Fibroblast of skin of back (primary cell): Measurements from ENCODE around the gene SYNGR3.
A peak's percentile ranks its signal among the peaks of the same experiment; 100 is the strongest.

Experiments used
- DNase-seq: peaks from one replicate; pipeline ENCODE4 v3.0.0-alpha.2; 2013

The SYNGR3 gene

DNA sequence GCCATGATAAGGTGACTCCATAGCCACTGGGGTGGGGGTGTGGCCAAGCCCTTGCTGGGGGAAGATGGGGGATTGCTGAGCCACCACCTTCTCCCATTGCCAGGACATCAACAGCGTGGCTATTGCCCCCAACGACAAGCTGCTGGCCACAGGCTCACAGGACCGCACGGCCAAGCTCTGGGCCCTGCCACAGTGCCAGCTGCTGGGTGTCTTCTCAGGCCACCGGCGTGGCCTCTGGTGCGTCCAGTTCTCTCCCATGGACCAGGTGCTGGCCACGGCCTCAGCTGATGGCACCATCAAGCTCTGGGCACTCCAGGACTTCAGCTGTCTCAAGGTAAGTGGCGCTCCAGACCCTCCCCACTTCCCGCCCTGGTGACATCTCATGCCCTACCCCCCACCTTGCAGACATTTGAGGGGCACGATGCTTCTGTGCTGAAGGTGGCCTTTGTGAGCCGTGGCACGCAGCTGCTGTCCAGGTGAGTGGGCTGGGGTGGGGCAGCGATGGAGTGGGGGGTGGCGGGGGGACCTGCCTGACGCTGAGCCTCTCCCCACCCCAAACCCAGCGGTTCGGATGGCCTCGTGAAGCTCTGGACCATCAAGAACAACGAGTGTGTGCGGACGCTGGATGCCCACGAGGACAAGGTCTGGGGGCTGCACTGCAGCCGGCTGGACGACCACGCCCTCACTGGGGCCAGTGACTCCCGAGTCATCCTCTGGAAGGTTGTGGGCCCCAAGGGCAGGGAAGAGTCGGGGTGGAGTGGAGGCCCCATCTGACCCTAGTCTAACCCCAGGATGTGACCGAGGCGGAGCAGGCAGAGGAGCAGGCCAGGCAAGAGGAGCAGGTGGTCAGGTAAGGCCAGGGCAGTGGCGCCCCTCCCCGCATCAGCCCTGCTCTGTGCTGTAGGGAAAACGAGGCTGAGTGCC, 12.6 kb upstream of the SYNGR3 start:
- DNase-seq = no peak

DNA sequence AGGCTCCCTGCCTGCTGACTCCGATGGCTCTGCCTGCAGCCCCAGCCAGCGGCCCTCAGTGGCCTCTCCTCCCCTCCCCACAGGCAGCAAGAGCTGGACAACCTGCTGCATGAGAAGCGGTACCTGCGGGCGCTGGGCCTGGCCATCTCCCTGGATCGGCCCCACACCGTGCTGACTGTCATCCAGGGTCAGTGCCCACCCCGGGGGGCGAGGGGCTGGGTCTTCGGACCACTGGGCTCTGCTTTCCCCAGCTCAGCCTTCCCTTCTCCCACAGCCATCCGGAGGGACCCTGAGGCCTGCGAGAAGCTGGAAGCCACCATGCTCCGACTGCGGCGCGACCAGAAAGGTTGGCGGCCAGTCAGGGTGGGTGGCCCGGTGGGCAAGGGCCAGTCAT, 11.9 kb upstream of the SYNGR3 start:
- DNase-seq = no peak

DNA sequence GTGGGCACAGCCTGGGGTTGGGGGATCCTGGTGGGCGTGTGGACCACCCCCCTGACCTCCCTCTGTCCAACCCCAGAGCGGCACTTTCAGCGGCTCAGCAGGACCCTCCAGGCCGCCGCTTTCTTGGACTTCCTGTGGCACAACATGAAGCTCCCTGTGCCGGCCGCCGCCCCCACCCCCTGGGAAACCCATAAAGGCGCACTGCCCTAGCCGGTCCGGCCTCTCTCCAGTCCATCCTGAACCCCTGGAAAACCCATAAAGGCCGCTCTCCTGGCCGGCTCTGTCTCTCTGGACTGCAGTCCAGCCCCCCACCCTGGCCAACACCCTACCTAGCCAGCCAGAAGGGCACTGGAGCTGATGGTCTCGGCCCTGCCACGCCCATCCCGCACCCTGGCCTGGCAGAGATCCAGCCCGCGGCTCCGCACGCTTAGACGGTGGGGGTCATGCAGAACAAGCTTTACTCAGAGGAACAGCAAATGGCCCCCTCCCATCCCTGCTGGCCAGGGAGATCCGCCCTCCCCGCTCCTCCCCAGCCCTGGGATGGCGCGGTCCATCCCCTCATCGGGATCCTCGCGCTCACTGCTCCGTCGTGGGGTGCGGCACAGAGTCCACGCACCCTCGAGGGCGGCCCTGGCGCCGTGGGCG, 11.2 kb upstream of the SYNGR3 start:
- no peak for DNase-seq

DNA sequence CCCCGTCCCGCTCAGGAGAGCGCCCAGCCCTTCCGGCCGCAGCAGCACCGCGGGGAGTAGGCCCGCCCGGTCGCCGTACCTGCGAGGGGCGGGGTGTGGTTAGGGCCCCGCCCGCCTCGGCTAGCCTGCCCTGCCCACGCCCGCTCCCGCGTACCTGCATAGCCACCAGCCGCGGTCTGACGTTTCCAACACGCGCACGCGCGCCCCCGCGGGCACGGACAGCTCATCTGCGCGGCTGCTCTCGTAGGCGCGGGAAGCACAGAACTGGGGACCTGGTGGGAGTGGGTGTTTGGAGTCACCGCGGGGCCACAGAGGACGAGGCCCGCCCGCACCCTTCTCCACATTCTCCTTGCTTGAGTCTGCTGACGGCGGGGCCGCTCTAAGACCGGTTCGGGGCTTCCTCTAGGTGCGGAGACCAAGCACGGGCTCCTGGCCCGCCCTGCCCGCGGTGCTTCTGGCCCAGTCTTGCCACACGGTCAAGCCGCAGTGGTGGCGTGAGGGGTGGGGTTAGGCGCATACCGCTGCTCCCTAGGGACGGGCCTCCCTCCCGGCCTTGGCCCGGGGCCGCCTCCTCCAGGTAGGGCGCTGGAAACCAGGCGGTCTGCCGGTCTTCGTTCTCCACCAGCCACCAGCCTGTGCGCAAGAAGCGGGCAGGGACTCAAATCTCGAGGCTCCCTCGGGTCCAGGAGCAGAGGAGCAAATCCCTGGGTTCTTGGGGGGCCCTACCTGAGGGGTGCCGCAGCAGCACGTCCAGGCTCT, 10.3 kb upstream of the SYNGR3 start:
- no peak for DNase-seq

DNA sequence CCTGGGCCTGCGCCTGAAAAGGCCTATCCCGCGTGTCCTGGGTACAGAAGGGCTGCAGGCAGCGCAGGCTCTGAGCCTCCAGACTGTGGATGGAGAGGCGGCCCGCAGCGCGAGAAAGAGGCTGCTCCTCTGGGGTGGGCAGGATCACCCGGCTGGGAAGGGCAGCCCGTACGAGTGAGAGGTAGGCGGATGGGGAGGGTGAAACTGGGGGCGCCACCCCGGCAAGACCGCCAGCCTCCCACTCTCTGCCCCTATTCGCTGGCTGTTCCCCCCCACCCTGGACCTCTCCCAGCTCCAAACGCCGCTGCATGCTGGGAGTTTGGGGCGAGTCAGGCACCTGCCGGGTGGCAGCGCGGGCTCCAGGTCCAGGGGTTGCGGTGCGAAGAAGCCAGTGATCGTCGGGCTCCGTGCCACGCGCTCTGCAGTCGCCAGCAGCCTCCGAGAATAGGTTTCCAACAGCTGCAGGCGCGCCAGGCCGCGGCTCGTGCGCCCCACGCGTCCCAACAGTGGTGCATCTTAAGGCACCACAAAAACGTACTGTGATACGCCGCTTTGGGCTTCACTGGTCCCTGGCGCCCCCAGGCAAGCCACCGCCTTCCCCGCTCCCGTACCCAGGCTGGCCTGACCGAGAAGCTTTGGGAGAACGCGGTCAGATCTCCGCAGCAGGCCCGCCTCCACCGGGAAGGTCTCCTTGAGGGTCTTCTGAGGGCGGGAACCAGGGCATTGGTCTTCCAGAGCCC, 9.6 kb upstream of the SYNGR3 start:
- no peak for DNase-seq

DNA sequence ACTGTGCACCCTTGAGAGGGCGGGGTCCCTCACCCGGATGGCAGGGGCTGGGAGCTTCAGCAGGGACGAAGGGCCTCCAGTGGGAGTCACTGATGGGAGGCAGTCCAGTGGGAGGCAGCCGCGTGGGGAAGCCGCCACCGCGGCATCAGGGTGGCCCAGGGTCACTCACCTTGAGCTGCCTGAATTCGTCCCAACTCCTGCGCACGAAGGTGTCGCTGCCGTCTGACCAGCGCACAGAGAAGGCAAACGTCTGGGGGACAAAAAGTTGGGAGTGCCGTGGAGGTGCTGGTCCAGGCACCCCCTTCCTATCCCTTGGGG, 9.0 kb upstream of the SYNGR3 start:
- no peak for DNase-seq

DNA sequence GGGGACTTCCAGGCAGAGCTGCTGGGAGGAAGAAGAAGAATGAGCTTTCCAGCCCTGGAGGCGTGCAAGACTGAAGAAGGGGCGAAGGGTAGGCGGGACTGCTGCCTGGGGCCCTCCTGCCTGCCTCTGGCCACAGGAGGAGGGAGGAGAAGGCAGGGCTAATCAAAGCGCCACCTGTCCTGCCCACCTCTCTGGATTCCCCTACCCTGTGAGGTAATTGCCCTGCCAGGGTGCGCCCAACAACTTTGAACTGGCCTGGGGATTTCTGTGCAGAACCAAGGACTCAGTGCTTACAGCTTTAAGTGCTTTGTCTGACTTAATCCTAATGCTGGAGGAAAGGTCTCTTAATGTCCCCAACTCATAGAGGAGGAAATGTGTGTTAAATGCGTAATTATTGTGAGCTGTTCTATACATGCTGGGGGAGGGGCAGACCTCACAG, 8.4 kb upstream of the SYNGR3 start, which contains the start of gene NOXO1:
Gene NOXO1, minus strand, starts transcription at position 72 of the 439 bp plus-strand sequence. CDS start 290 bp downstream, outside the sequence.
- DNase-seq = no peak

DNA sequence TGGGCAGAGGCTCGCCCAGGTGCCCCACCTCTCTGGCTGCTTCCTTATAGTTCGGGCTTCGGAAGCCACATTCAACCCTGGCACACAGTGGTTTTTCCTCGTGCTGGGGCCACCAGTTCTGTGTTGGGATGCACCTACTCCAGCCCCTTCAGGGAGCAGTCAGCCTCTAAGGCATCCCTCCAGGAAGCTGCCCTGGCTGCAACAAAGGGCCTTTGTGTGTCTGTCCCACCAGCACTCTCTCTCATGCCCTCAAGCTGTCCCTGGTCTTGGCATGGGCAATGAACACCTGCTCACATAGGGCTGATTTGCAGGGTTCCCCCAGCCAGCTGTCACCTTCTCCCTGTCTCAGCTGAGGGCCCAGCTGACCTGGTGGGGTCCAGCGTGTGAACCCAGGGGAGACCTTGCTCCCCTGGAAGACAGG, 7.7 kb upstream of the SYNGR3 start:
- DNase-seq = no peak

DNA sequence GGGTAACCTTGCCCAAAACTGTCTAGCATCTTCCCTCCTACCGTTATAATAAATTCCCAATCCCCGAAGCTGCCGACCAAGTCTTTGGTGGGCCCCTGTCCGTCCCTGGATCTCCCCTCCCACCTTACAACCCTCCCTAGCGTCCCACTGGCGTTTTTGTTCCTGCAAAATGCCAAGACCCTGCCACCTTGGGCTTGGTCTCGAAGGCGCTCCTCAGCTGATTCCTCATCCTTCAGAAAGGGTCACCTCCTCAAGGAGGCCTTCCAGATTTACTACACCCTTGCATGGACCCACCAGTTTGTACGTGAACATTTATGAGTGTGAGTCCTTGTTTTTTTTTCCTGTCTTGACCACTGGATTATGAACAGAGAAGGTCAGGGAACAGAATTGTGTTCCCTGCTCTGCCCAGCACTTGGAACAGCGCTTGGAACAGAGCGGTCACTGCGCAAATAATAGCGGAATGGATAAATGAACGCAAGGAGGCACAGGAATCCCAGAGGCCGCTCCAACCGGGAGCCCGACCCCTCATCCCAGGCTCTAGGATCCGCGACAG, 6.7 kb upstream of the SYNGR3 start:
- DNase-seq = no peak

DNA sequence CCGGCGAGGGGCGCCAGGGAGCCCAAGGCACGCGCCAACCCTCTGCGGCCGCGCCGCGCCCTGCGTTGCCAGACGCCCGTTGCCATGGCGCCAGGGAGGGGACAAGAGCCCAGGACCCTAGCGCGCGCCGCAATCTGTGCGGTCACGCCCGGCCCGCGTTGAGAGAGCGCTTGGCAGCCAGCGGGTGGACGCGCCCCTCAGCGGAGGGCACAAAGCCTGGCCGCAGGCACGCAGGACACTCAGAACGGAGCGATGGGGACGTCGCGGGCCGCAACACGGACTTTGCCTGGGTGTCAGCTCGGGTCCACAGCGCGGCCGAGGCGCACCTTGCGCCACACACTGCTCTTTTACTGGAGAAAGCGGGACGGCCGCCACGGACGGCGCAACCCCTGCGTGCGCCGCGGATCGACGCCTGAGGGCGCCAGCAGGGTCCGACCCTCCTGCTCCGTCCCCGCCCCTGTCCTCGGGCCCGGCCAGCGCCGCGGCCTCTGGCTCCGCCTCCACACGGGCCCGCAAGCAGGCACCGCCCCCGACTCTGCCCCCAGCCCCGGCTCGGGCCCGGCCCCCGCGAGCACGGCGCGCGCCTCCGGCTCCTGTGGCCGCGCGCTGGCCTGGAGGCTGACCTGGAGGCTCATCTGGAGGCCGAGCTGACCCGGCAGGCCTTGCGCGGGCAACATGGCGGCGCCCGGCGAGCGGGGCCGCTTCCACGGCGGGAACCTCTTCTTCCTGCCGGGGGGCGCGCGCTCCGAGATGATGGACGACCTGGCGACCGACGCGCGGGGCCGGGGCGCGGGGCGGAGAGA, 6.0 kb upstream of the SYNGR3 start, which contains the start of gene GFER:
Gene GFER, plus strand, starts transcription at position 650 of the 803 bp plus-strand sequence. Its CDS starts 26 bp downstream, at position 676.
- peak; percentile 92 for DNase-seq

DNA sequence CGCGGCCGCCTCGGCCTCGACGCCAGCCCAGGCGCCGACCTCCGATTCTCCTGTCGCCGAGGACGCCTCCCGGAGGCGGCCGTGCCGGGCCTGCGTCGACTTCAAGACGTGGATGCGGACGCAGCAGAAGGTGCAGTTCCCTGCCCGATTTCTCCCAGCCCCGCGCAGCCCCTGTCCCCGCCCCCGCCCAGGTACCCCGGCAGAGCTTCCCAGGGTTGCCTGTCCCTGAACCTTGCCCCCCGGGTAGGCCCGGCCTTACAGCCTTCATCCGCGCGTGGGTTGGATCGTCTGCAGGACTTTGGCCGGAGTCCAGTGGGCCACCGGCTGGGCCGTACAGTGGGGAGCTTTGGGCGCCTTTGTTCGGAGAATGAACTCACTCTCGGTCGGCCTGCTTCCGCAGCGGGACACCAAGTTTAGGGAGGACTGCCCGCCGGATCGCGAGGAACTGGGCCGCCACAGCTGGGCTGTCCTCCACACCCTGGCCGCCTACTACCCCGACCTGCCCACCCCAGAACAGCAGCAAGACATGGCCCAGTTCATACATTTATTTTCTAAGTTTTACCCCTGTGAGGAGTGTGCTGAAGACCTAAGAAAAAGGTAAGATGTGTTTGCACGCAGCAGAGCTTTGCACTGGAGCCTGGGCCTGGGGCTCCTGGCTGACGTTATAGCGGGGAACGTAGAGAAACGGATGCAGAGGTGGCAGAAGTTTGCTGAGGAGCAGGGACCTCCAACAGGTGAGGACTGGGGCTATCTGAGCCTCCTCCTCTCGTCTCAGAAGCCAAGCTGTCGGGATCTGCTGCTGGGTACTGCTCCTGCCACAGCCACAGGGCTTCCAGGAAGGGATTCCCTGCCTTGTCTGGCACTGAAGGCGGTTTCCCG, 5.2 kb upstream of the SYNGR3 start:
- no peak for DNase-seq

DNA sequence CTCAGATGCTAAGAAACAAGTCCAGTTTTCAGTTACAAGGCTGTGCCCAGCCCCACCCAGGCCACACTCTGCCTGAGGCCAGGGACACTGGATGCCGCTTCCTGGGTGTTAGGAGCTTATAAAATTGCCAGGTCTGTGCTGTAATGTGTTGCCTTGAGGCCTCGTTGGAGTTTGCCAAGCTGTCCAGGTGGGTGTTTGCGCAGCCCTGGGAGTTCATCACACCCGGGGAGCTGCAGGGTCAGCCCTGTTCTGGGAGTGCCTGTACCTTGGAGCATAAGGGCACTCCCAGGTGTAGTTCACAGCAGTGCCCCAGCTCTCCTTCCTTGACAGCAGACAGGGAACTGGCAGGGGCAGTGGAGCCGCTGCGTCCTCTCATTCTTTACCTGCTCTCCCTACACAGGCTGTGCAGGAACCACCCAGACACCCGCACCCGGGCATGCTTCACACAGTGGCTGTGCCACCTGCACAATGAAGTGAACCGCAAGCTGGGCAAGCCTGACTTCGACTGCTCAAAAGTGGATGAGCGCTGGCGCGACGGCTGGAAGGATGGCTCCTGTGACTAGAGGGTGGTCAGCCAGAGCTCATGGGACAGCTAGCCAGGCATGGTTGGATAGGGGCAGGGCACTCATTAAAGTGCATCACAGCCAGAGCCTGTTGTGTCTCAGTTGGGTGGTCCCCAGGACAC, 4.2 kb upstream of the SYNGR3 start:
- no peak for DNase-seq

DNA sequence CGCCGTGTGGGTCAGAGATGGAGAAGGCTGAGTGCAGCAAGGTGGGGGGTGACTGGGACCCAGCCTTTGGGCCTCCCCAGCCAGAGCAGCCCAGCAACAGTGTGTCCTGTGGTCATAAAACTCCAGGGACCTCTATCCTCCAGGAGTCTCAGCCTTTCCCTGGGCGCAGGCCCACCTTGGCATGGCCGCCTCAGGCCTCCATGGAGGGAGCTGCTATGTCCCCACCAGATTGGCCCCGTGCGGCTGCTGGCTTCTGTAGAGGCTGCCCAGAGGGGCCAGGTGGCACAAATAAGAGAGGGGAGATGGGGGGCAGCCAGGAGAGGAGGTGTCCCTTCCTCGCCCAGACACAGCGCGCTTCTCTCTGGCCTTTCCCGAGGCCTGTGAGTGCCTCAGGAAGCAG, 2.6 kb upstream of the SYNGR3 start:
- no peak for DNase-seq

DNA sequence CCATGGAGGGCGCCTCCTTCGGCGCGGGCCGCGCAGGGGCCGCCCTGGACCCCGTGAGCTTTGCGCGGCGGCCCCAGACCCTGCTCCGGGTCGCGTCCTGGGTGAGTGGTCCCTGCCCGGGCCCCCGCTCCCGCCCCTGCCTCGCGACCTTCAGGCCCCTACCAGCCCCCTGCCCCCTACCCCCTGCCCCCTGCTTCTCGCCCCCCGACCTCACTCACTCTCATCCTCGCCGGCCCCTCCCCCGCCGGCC, 256 bp downstream of the SYNGR3 start:
- DNase-seq = no peak

DNA sequence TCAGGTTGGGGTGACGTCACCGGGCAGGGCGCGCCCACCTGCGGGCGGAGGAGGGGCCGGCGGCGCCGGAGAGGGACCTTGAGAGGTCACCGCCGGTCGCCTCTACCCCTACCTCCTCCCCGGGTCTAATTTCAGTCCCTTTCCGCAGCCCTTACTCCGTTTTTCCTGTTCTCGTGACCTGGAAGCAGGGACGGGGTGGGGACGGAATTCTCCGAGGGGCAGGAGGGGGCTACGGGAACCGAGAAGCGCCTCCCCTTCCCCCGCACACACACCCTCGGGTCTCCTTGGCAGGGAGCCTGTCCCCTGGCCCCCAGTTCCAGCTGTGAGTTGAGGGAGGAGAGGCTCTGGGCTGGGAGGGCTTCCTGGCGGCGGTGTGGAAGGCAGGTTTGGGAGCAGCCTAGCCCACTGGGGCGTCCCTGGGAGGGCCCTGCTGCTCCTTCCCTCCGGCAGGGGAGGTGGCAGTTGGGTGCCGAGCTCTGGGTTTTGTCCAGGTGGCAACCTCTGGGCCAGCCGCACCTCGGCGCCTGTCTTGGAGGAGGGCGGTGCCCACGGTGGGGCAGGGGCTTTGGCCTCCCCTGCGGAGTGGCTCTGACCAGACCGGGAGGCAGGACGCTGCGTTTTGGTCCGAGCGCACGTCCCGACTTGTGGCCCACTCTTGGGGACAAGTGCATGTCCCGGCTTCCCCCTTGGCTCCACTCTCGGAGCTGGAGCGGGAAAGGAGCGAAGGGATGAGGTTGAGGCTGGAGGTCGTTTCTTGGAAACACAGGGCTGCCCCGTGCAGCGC, 773 bp downstream of the SYNGR3 start:
- DNase-seq = no peak

DNA sequence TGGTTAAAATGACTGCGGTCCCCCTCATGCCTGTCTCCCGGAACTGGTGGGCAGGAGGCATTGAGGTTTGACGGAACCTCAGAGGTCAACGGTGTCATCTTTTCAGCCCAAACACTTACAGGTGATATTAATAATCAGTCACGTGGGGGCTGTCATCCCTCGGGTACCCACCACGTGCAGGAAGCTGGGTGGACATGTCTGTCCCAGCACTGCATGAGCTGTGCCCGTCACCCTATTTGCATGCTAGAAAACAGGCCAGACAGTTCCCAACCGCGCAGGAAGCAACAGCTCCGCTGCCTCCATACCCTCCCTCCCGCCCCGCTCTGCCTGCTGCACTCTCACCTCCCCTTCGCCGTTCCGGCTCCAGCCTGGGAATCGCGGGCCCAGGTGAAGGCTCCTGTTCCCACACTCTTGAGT, 1.4 kb downstream of the SYNGR3 start:
- DNase-seq = no peak

DNA sequence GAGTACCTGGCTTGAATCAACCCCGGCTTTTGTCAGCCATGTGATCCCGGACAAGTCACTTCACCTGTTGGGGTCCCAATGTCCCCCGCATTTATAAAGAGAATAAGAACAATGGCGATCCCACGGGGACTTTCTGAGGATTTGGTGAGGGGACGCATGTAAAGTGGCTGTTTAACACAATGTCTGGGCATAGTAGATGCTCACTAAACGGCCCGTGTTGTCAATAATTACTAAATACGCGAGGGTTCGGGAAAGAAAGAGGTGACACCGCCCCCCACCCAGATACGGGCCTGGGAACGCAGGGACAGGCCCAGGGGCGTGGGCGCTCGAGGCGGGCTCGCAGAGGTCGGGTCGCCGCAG, 1.8 kb downstream of the SYNGR3 start:
- DNase-seq = no peak

DNA sequence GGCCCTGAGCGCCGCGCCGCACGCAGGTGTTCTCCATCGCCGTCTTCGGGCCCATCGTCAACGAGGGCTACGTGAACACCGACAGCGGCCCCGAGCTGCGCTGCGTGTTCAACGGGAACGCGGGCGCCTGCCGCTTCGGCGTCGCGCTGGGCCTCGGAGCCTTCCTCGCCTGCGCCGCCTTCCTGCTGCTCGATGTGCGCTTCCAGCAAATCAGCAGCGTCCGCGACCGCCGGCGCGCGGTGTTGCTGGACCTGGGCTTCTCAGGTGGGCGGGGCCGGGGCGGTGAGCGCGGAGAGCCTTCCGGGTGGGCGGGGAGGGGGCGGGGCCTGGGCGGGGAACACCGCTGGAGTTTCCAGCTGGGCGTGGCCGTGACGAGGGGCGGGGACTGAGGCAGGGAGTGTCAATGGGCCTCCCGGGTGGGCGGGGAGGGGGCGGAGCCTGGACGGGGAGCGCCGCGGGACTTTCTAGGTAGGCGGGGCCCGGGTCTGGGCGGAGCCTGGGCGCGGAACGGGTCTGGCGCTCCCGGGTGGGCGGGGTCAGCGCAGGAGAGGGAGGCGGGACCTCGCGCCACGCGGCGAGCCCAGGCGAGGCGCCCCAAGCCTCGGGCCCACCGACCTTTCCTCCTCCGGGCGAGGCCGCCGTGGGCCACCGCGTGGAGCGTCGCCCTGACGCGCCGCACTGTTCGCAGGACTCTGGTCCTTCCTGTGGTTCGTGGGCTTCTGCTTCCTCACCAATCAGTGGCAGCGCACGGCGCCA, 2.4 kb downstream of the SYNGR3 start:
- DNase-seq = peak; percentile 89
